ENCODE results near the gene ERN1. TPM values are rescaled to one million over a fixed set of nuclear protein-coding genes. Genes with fewer than 3 reads are reported as not detected.

ERN1 gene
- total and polyA plus RNA-seq, 2 of the 8 experiments (the other 6 are each of a cell fraction or from before 2014, with no cell fraction given): 1.8 to 3.9 TPM

GRCh38 chr17:64148017-64148631, 18.2 kb upstream of the ERN1 start:
- H2BK120ac ChIP-seq (replicated peaks; ENCODE audit: low read depth, low read length): no peak overlapping the region
- H2AFZ ChIP-seq (ENCODE audit: low read length): no peak overlapping the region
- peaks cover 0 to 9% (median 3%) of the 10 kb centered on the region in 4 experiments; a peak in 5 of 7 replicates for H3K4me1 ChIP-seq (replicated peaks in 1 of 4; ENCODE audit: control insufficient read depth in 3 of 4, insufficient read depth in 4 of 4, low read length in 3 of 4)
- H4K91ac ChIP-seq (replicated peaks; ENCODE audit: insufficient read length, low read length): no peak overlapping the region
- H2BK20ac ChIP-seq (ENCODE audit: low read length): no peak overlapping the region
- 79% methylated on average over 8 of the region's 8 CpGs; no CpG with 5 or more reads in 1 of the 2 experiments for WGBS, 2 experiments (ENCODE audit: extremely low coverage in 1 of 2, insufficient coverage in 1 of 2, insufficient read length in 1 of 2, insufficient replicate concordance in 2 of 2, low coverage in 1 of 2, low lambda C conversion rate in 2 of 2, missing lambda C conversion rate in 1 of 2)
- H3K9ac ChIP-seq (replicated peaks in 1 of 4; ENCODE audit: extremely low read depth in 1 of 4, low read depth in 3 of 4, low read length in 3 of 4): no peak overlapping the region; a peak in 1 of 7 replicates
- H2AK5ac ChIP-seq (ENCODE audit: low read depth, low read length): no peak overlapping the region
- H3K4ac ChIP-seq (replicated peaks; ENCODE audit: insufficient read length, low read depth, low read length): no peak overlapping the region
- H3K9me3 ChIP-seq (ENCODE audit: insufficient read depth in 2 of 2, low read depth in 1 of 2, low read length in 1 of 2): no peaks in the 10 kb centered on the region
- no peak overlapping the region for H3K18ac ChIP-seq (ENCODE audit: extremely low read depth, low read length)
- H3K23ac ChIP-seq (ENCODE audit: insufficient read length): no peak overlapping the region
- peaks cover 6% of the 10 kb centered on the region for H3K23me2 ChIP-seq (ENCODE audit: low read depth, low read length)
- H3K79me1 ChIP-seq (ENCODE audit: low read depth, low read length): no peaks in the 10 kb centered on the region
- no peaks in the 10 kb centered on the region for H3K27me3 ChIP-seq (replicated peaks in 1 of 4; ENCODE audit: control insufficient read depth in 3 of 4, extremely low read depth in 1 of 4, insufficient read depth in 3 of 4, low read length in 3 of 4)
- peaks cover 0 to 10% of the 10 kb centered on the region in 2 experiments; a peak in 1 of 4 replicates for H3K79me2 ChIP-seq (ENCODE audit: control insufficient read depth in 1 of 2, insufficient read depth in 2 of 2, low read length in 2 of 2)
- peak overlapping the region in 1 of 2 experiments; percentile 91; a peak in 1 of 4 replicates for H3K4me2 ChIP-seq (ENCODE audit: insufficient read depth in 1 of 2, low read depth in 2 of 2, low read length in 2 of 2)
- ChIA-PET CTCF (ENCODE audit: partially characterized antibody) (interaction anchor here (0.8 to 2.5 kb wide), 10 partner anchors 11 to 229 kb away, joined by 3 to 13 read pairs (median 4); partner anchors contain the start of gene GH1), POLR2A (ENCODE audit: partially characterized antibody) (interaction anchor here (0.6 to 7.3 kb wide), 35 partner anchors 9 to 357 kb away, joined by 3 to 193 read pairs (median 4); partner anchors contain the start of genes ERN1, GH1, ICAM2 and TEX2)
- H2BK15ac ChIP-seq (ENCODE audit: low read length): no peak overlapping the region
- peaks cover 0 to 21% (median 4%) of the 10 kb centered on the region in 4 experiments; a peak in 6 of 8 replicates for H3K36me3 ChIP-seq (ENCODE audit: control insufficient read depth in 2 of 4, insufficient read depth in 4 of 4, low read length in 3 of 4)
- no peak overlapping the region for H4K5ac ChIP-seq (ENCODE audit: insufficient read length, low read depth, low read length)
- no peak overlapping the region for H2BK12ac ChIP-seq (ENCODE audit: low read depth, low read length)
- no peak for TF ChIP-seq CREB1 (IDR thresholded peaks at IDR 0.05)
- TF ChIP-seq RBBP5 (IDR thresholded peaks at IDR 0.05; ENCODE audit: borderline replicate concordance, low read depth, low read length): no peak
- TF ChIP-seq USF2 (IDR thresholded peaks at IDR 0.05; ENCODE audit: low read length): no peak
- peak; percentile 79; the same call in 1 of the 2 replicates for TF ChIP-seq POLR2AphosphoS5 (IDR thresholded peaks at IDR 0.05; ENCODE audit: low read depth, low read length)
- TF ChIP-seq RXRA (IDR thresholded peaks at IDR 0.05; ENCODE audit: insufficient read depth, low read depth, low read length): no peak
- no peak for TF ChIP-seq ATF3 (IDR thresholded peaks at IDR 0.05; ENCODE audit: insufficient read depth, low read depth, low read length)
- no peak overlapping the region for H3K56ac ChIP-seq (replicated peaks; ENCODE audit: insufficient read length, low read depth, low read length)
- no peak overlapping the region for H3K14ac ChIP-seq (ENCODE audit: insufficient read length)
- no peak overlapping the region for H3K4me3 ChIP-seq (ENCODE audit: extremely low read depth in 1 of 4, insufficient read depth in 2 of 4, low read depth in 3 of 4, low read length in 4 of 4)
- FAIRE-seq (no peak), DNase-seq (ENCODE audit: low read depth in 1 of 2, low spot score in 2 of 2) (no peak)
- H4K20me1 ChIP-seq (replicated peaks in 1 of 2; ENCODE audit: control insufficient read depth in 1 of 2, insufficient read depth in 2 of 2, low read length in 2 of 2): peaks cover 0 to 4% of the 10 kb centered on the region in 2 experiments
- H2BK5ac ChIP-seq (ENCODE audit: low read depth, low read length): no peak overlapping the region
- H3K27ac ChIP-seq (ENCODE audit: low read depth, low read length): no peak overlapping the region; the same call in 1 of the 2 replicates
- H4K8ac ChIP-seq (ENCODE audit: extremely low read depth, insufficient read depth, low read length): no peak overlapping the region
